Muscle of back (tissue), 11 donors: ENCODE measurements around the gene LRRTM3. TPM values are rescaled to one million over a fixed set of nuclear protein-coding genes. Genes with fewer than 3 reads are reported as not detected.
A peak's percentile ranks its signal among the peaks of the same experiment; 100 is the strongest.

Source experiments
- DNase-seq, 3 donors: peaks; one replicate each; pipeline versions ENCODE4 v3.0.0 to v3.0.0-alpha.2; 2013
- polyA plus RNA-seq, 10 donors: library from polyadenylated mRNA; unstranded; fragments of 120-200 nt; gene quantifications; one replicate each; pipeline ENCODE4 v1.2.1, GENCODE V29; 2013; ENCODE audit not compliant: insufficient read length in 10 of 10

LRRTM3 gene
- polyA plus RNA-seq, 10 donors, result 1.1 to 4.1 (median 1.9) TPM

DNA sequence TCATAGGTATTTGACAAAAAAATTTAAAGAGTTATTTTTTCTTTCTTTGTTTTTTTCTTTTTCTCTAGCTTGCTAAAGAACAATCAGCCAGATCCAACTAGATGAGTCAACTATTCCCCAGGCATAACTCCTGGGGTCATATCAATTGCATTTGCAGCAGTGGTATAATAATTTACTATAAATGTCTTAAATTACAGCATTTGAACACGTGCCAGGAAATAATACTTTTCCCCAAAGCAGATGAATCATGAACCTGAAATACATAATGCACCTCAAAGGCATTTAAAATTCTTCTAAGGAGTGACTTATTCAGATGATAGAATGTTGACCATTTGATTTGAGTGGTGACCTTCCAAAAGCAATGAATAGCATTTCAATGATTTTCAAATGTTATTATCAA is 190.1 kb downstream of the LRRTM3 start:
- peak in 2 of 3 donors; percentile 37 to 44 for DNase-seq

DNA sequence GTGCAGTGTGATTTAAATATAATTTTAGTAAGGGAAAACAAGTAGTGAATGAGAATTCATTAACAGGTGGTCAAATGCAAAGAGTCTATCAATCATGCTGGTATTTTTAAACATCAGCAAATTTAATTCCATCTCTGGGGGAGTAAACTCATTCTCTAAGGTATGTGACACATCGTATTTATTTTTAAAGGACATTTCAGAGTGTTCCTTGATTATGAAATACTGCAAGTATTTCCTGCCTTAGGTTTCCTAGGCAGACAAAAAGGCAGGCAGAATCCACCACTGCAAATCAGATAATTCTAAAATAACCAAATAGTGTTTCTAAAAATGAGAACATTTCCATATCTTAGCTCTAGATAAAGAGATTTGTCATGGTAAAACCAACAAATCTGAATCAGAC is 193.8 kb downstream of the LRRTM3 start:
- DNase-seq, result no peak

DNA sequence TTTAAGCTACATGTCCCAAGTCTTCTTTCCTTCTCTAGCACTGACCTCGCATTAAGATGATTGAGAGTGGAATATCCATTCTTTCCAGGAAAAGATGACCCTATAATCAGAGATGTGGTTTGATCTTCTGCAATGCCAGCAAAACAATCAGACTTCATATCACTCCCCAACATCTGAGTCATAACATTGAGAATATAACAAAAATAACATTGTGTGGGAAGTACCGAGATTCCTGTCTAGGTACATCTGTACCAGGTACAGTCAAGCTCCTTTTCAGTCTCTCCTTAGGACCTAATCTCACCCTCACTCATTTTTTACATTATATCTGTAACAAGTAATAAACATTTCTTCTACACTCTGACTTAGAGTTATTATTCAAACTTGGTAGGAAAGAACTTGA is 201.6 kb downstream of the LRRTM3 start:
- no peak for DNase-seq

DNA sequence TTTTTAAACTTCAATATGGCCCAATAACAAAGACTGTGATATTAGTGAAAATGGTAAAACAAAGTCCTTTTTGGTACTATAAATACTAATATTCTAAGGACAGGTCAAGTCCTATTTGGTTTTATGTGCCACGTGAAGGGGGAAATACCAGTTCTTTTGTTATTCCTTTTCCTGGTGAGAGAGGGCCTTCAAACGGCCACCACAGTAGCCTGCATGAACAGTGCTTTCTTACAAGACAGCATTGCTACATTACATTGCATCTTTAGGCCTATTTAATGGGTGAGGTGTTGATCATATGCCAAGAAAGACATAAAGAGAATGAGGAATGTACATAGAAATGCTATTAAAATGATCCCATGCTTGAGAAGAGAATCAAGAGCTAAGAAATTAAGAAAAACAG is 214.8 kb downstream of the LRRTM3 start:
- DNase-seq, result no peak

DNA sequence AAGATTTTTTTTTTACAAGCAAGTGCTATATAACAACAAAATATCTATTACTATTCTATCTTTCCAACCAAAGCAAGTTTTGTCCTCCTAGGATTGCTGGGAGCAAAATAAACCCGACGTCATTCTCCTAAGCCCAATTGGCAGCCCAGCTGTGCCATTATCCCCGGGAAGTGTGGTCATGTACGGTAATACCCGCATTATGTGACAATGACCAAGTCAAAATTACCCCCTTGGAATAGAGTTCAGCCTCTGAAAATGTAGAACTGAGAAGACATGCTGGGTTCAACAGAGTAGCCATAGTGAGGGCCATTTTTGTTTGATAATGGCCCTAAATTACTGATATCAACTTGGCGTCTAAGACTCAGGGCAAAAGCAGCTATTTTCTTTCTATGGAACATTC is 215.5 kb downstream of the LRRTM3 start:
- DNase-seq, result no peak

DNA sequence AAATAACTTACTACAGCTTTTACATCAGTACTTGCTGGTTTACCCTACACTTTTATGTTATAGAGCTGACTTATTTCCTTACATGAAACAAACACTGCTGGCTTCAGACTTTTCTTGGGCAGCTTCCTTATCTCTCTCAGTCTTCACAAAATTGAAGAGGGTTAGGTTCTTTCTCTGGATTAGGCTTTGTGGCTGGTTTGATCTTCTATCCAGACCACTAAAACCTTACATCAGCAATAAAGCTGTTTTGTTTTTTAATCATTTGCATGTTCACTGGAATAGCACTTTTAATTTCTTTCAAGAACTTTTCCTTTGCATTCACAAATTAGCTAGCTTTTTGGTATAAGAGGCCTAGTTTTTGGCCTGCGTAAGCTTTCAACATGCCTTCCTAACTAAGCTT is 218.7 kb downstream of the LRRTM3 start:
- no peak for DNase-seq
